HG02938 (cell line): ENCODE data around the gene TCFL5.
"Not testable (repeated sequence)": the region's sequence is repeated elsewhere in the genome, so short reads cannot be mapped to it uniquely, and the experiment has no call there.

ENCODE experiments used
- ATAC-seq: cut with Tn5 transposase; IDR thresholded peaks from one replicate; pipeline ENCODE4 v1.9.1; 2021; ENCODE audit warnings: mild to moderate bottlenecking, moderate library complexity; ENCODE audit not compliant: unreplicated experiment

TCFL5 gene

GRCh38 chr20:62858058-62858830 lies 3.4 kb downstream of the TCFL5 start:
- ATAC-seq, result no peak

GRCh38 chr20:62856931-62857619 lies 4.5 kb downstream of the TCFL5 start:
- ATAC-seq, result no peak

GRCh38 chr20:62855120-62855519 lies 6.5 kb downstream of the TCFL5 start:
- no peak for ATAC-seq

- ATAC-seq, result no peak
Observed at GRCh38 chr20:62854121-62854520, 7.5 kb downstream of the TCFL5 start.

- ATAC-seq, result not testable (repeated sequence)
Observed at GRCh38 chr20:62853304-62853703, 8.3 kb downstream of the TCFL5 start.

- ATAC-seq, result no peak
Observed at GRCh38 chr20:62852841-62853240, 8.8 kb downstream of the TCFL5 start.

GRCh38 chr20:62852196-62852595 lies 9.4 kb downstream of the TCFL5 start:
- ATAC-seq, result no peak

GRCh38 chr20:62850333-62850974 lies 11.2 kb downstream of the TCFL5 start:
- ATAC-seq, result no peak

GRCh38 chr20:62849431-62849830 lies 12.2 kb downstream of the TCFL5 start:
- ATAC-seq, result no peak

GRCh38 chr20:62848917-62849316 lies 12.7 kb downstream of the TCFL5 start:
- not testable (repeated sequence) for ATAC-seq

GRCh38 chr20:62846166-62846890 lies 15.3 kb downstream of the TCFL5 start:
- ATAC-seq, result no peak

GRCh38 chr20:62845416-62846160 lies 16.0 kb downstream of the TCFL5 start:
- no peak for ATAC-seq

- no peak for ATAC-seq
Observed at GRCh38 chr20:62844182-62844581, 17.4 kb downstream of the TCFL5 start.

- ATAC-seq, result no peak
Observed at GRCh38 chr20:62843656-62844055, 18.0 kb downstream of the TCFL5 start.

GRCh38 chr20:62841705-62842212 lies 19.9 kb downstream of the TCFL5 start:
- no peak for ATAC-seq

- no peak for ATAC-seq
Observed at GRCh38 chr20:62840244-62841197, 21.1 kb downstream of the TCFL5 start.

GRCh38 chr20:62839816-62840215 lies 21.8 kb downstream of the TCFL5 start:
- no peak for ATAC-seq

GRCh38 chr20:62839261-62839660 lies 22.4 kb downstream of the TCFL5 start:
- no peak for ATAC-seq
